H1 (cell line): ENCODE measurements around the gene KBTBD13. TPM values are rescaled to one million over a fixed set of nuclear protein-coding genes. Genes with fewer than 3 reads are reported as not detected.

Experiments
- CTCF ChIA-PET: fragments of 300-600 bp; sonication (Branson Sonifier 250); formaldehyde crosslinking; loops from one replicate; lab custom pipeline; 2021; ENCODE audit not compliant: partially characterized antibody; lab: Charles Lee
- POLR2A ChIA-PET: fragments of 300-600 bp; sonication (Branson Sonifier 250); formaldehyde crosslinking; loops from one replicate; lab custom pipeline; 2021; ENCODE audit warnings: inconsistent platforms; ENCODE audit not compliant: partially characterized antibody; lab: Charles Lee
- DNase-seq, 2 experiments: peaks; one replicate each; pipeline versions ENCODE4 v3.0.0 to v3.0.0-alpha.2; 2010 to 2022; ENCODE audit warnings: low spot score in 2 of 2, low read depth in 1 of 2, mixed read lengths in 1 of 2
- FAIRE-seq: peaks from 2 replicates; lab custom pipeline; 2011; peaks lifted over from hg19 to GRCh38; lab: Jason Lieb, UNC
- H2AFZ ChIP-seq: 2 replicates; pipeline ENCODE4 v1.8.1; 2012; ENCODE audit warnings: low read length, inconsistent platforms
- H2AK5ac ChIP-seq: 2 replicates; pipeline ENCODE4 v1.6.1; 2013; ENCODE audit warnings: low read depth, low read length
- H2BK120ac ChIP-seq: replicated peaks from 2 replicates; pipeline ENCODE3; 2013; ENCODE audit warnings: low read depth, low read length, inconsistent platforms
- H2BK12ac ChIP-seq: 2 replicates; pipeline ENCODE4 v1.6.1; 2013; ENCODE audit warnings: low read depth, low read length
- H2BK15ac ChIP-seq: 2 replicates; pipeline ENCODE4 v1.6.1; 2013; ENCODE audit warnings: low read length
- H2BK20ac ChIP-seq: 2 replicates; pipeline ENCODE4 v1.6.1; 2013; ENCODE audit warnings: low read length
- H2BK5ac ChIP-seq: 2 replicates; pipeline ENCODE4 v1.6.1; 2013; ENCODE audit warnings: low read depth, low read length
- H3K14ac ChIP-seq: 2 replicates; pipeline ENCODE4 v1.6.1; 2013; ENCODE audit warnings: inconsistent platforms; ENCODE audit not compliant: insufficient read length
- H3K18ac ChIP-seq: 2 replicates; pipeline ENCODE4 v1.6.1; 2013; ENCODE audit warnings: low read length; ENCODE audit errors: extremely low read depth
- H3K23ac ChIP-seq: 2 replicates; pipeline ENCODE4 v1.6.1; 2013; ENCODE audit warnings: inconsistent platforms; ENCODE audit not compliant: insufficient read length
- H3K23me2 ChIP-seq: 2 replicates; pipeline ENCODE4 v1.6.1; 2013; ENCODE audit warnings: low read depth, low read length
- H3K27ac ChIP-seq: 2 replicates; pipeline ENCODE4 v1.6.1; 2011; ENCODE audit warnings: low read depth, low read length, inconsistent platforms
- H3K27me3 ChIP-seq, 4 experiments: replicated peaks in 1 of 4; 1 replicate in 1 of 4; 2 replicates in 3 of 4; pipeline versions ENCODE4 v1.6.1 to v1.8.1; 2011 to 2013; ENCODE audit warnings: low read length in 3 of 4, mild to moderate bottlenecking in 3 of 4, inconsistent platforms in 2 of 4, mixed read lengths in 2 of 4, moderate library complexity in 1 of 4; ENCODE audit not compliant: control insufficient read depth in 3 of 4, insufficient read depth in 3 of 4; ENCODE audit errors: extremely low read depth in 1 of 4
- H3K36me3 ChIP-seq, 4 experiments: 2 replicates each; pipeline versions ENCODE4 v1.6.1 to v1.8.1; 2011 to 2013; ENCODE audit warnings: mild to moderate bottlenecking in 4 of 4, low read length in 3 of 4, moderate library complexity in 2 of 4, control low read depth in 1 of 4, inconsistent platforms in 1 of 4; ENCODE audit not compliant: insufficient read depth in 4 of 4, control insufficient read depth in 2 of 4
- H3K4ac ChIP-seq: replicated peaks from 2 replicates; pipeline ENCODE3; 2013; ENCODE audit warnings: low read length, low read depth, mixed read lengths, inconsistent platforms; ENCODE audit not compliant: insufficient read length
- H3K4me1 ChIP-seq, 4 experiments: replicated peaks in 1 of 4; 1 replicate in 1 of 4; 2 replicates in 3 of 4; pipeline versions ENCODE4 v1.6.1 to v1.8.1; 2011 to 2013; ENCODE audit warnings: low read length in 3 of 4, inconsistent platforms in 2 of 4, mixed read lengths in 1 of 4; ENCODE audit not compliant: insufficient read depth in 4 of 4, control insufficient read depth in 3 of 4
- H3K4me2 ChIP-seq, 2 experiments: 2 replicates each; pipeline versions ENCODE4 v1.6.1 to v1.8.1; 2011 to 2013; ENCODE audit warnings: low read depth in 2 of 2, low read length in 2 of 2, control low read depth in 1 of 2, inconsistent platforms in 1 of 2, mild to moderate bottlenecking in 1 of 2; ENCODE audit not compliant: insufficient read depth in 1 of 2
- H3K4me3 ChIP-seq, 4 experiments: fragments of 200-600, 300-600 bp in 1 of 4; sonication (generic), shearing (Covaris generic), sonication (Bioruptor Twin) in 1 of 4; 2 replicates each; pipeline versions ENCODE4 v1.5.1 to v1.8.1; 2011 to 2016; ENCODE audit warnings: low read length in 4 of 4, low read depth in 3 of 4, control low read depth in 2 of 4, inconsistent platforms in 2 of 4, mild to moderate bottlenecking in 2 of 4, mixed read lengths in 1 of 4, moderate library complexity in 1 of 4; ENCODE audit not compliant: insufficient read depth in 2 of 4; ENCODE audit errors: extremely low read depth in 1 of 4
- H3K56ac ChIP-seq: replicated peaks from 2 replicates; pipeline ENCODE3; 2013; ENCODE audit warnings: low read depth, mild to moderate bottlenecking, mixed read lengths, low read length, inconsistent platforms; ENCODE audit not compliant: insufficient read length
- H3K79me1 ChIP-seq: 2 replicates; pipeline ENCODE4 v1.6.1; 2013; ENCODE audit warnings: low read depth, low read length, control low read depth
- H3K79me2 ChIP-seq, 2 experiments: 2 replicates each; pipeline versions ENCODE4 v1.6.1 to v1.8.1; 2012 to 2013; ENCODE audit warnings: low read length in 2 of 2, mild to moderate bottlenecking in 2 of 2, inconsistent platforms in 1 of 2; ENCODE audit not compliant: insufficient read depth in 2 of 2, control insufficient read depth in 1 of 2
- H3K9ac ChIP-seq, 4 experiments: replicated peaks in 1 of 4; 1 replicate in 1 of 4; 2 replicates in 3 of 4; pipeline versions ENCODE4 v1.6.1 to v1.8.1; 2011 to 2013; ENCODE audit warnings: low read depth in 3 of 4, low read length in 3 of 4, control low read depth in 2 of 4, mild to moderate bottlenecking in 2 of 4, moderate library complexity in 2 of 4, inconsistent platforms in 1 of 4; ENCODE audit errors: extremely low read depth in 1 of 4
- H3K9me3 ChIP-seq, 2 experiments: 2 replicates each; pipeline versions ENCODE4 v1.6.1 to v1.8.1; 2012 to 2013; ENCODE audit warnings: mild to moderate bottlenecking in 2 of 2, moderate library complexity in 2 of 2, control low read depth in 1 of 2, inconsistent platforms in 1 of 2, low read depth in 1 of 2, low read length in 1 of 2, mixed read lengths in 1 of 2; ENCODE audit not compliant: insufficient read depth in 2 of 2
- H4K20me1 ChIP-seq, 2 experiments: replicated peaks in 1 of 2; 2 replicates each; pipeline versions ENCODE3 to v1.8.1; 2011 to 2013; ENCODE audit warnings: inconsistent platforms in 2 of 2, low read length in 2 of 2, mild to moderate bottlenecking in 1 of 2; ENCODE audit not compliant: insufficient read depth in 2 of 2, control insufficient read depth in 1 of 2
- H4K5ac ChIP-seq: 2 replicates; pipeline ENCODE4 v1.6.1; 2013; ENCODE audit warnings: low read length, low read depth, mixed read lengths, inconsistent platforms; ENCODE audit not compliant: insufficient read length
- H4K8ac ChIP-seq: 2 replicates; pipeline ENCODE4 v1.8.0; 2013; ENCODE audit warnings: mild to moderate bottlenecking, moderate library complexity, low read length, inconsistent platforms; ENCODE audit not compliant: insufficient read depth; ENCODE audit errors: extremely low read depth
- H4K91ac ChIP-seq: replicated peaks from 2 replicates; pipeline ENCODE3; 2013; ENCODE audit warnings: low read length, mixed read lengths, inconsistent platforms; ENCODE audit not compliant: insufficient read length
- CBX8 ChIP-seq: fragments of 300-800, 300-1000 bp; sonication (generic); IDR thresholded peaks from 2 replicates; pipeline ENCODE4 v1.7.1; 2016; ENCODE audit warnings: low read depth, low read length, borderline replicate concordance
- CHD1 ChIP-seq: IDR thresholded peaks from 2 replicates; pipeline ENCODE4 v1.6.1; 2012; ENCODE audit warnings: low read depth, low read length, improper control_type of control experiment
- GTF2F1 ChIP-seq: IDR thresholded peaks from 2 replicates; pipeline ENCODE4 v1.6.1; 2012; ENCODE audit warnings: low read depth, low read length, improper control_type of control experiment, borderline replicate concordance
- HDAC2 ChIP-seq, 2 experiments: fragments of 300-600 bp in 1 of 2; sonication (generic) in 1 of 2; IDR thresholded peaks; 2 replicates each; pipeline ENCODE4 v1.6.1; 2011 to 2012; ENCODE audit warnings: low read depth in 2 of 2, low read length in 2 of 2, mild to moderate bottlenecking in 2 of 2, moderate library complexity in 2 of 2, borderline replicate concordance in 1 of 2, inconsistent platforms in 1 of 2
- POLR2A ChIP-seq, 2 experiments: IDR thresholded peaks; 1 replicate in 1 of 2; 2 replicates in 1 of 2; pipeline ENCODE4 v1.6.1; 2011; ENCODE audit warnings: low read depth in 2 of 2, low read length in 2 of 2, mild to moderate bottlenecking in 2 of 2; ENCODE audit errors: control extremely low read depth in 1 of 2
- POLR2AphosphoS5 ChIP-seq: IDR thresholded peaks from 2 replicates; pipeline ENCODE4 v1.6.1; 2011; ENCODE audit warnings: low read depth, low read length
- POU5F1 ChIP-seq: IDR thresholded peaks from 2 replicates; pipeline ENCODE4 v1.6.1; 2011; ENCODE audit warnings: low read depth, mild to moderate bottlenecking, low read length, moderate library complexity
- RAD21 ChIP-seq, 2 experiments: IDR thresholded peaks in 1 of 2; conservative IDR thresholded peaks in 1 of 2; 2 replicates each; pipeline ENCODE4 v1.6.1; 2011; ENCODE audit warnings: low read depth in 2 of 2, low read length in 2 of 2, improper control_type of control experiment in 1 of 2, inconsistent platforms in 1 of 2, mild to moderate bottlenecking in 1 of 2, moderate library complexity in 1 of 2
- SIN3A ChIP-seq, 2 experiments: IDR thresholded peaks in 1 of 2; conservative IDR thresholded peaks in 1 of 2; 2 replicates each; pipeline ENCODE4 v1.6.1; 2011 to 2012; ENCODE audit warnings: low read length in 2 of 2, improper control_type of control experiment in 1 of 2, low read depth in 1 of 2, mild to moderate bottlenecking in 1 of 2
- TBP ChIP-seq: IDR thresholded peaks from 2 replicates; pipeline ENCODE4 v1.6.1; 2011; ENCODE audit warnings: low read depth, low read length, improper control_type of control experiment
- TCF12 ChIP-seq: IDR thresholded peaks from 2 replicates; pipeline ENCODE4 v1.6.1; 2011; ENCODE audit warnings: low read depth, mild to moderate bottlenecking, low read length
- ZNF274 ChIP-seq: IDR thresholded peaks from 2 replicates; pipeline ENCODE4 v1.7.0; 2012; ENCODE audit warnings: low read length, borderline replicate concordance; ENCODE audit errors: extremely low read depth
- WGBS, 2 experiments: shearing (Covaris generic) in 1 of 2; methylation state at CpG; one replicate each; pipeline versions ENCODE4 v1.1.6 to v1.1.7; 2013 to 2015; ENCODE audit warnings: low lambda C conversion rate in 2 of 2, mixed read lengths in 2 of 2, inconsistent platforms in 1 of 2, low coverage in 1 of 2, missing lambda C conversion rate in 1 of 2; ENCODE audit not compliant: insufficient replicate concordance in 2 of 2, insufficient coverage in 1 of 2, insufficient read length in 1 of 2; ENCODE audit errors: extremely low coverage in 1 of 2, missing lambda C conversion rate in 1 of 2; 5-methylcytosine and 5-hydroxymethylcytosine counted together
- polyA plus RNA-seq, 7 experiments: library from polyadenylated mRNA; depleted of rRNA in 3 of 7; stranded (reverse) in 5 of 7; unstranded in 2 of 7; fragments of >200 nt in 5 of 7; fragments of 200-250 nt in 2 of 7; gene quantifications; 1 replicate in 5 of 7; 2 replicates in 1 of 7; 4 replicates in 1 of 7; pipeline versions ENCODE4 v1.2.1 to v1.2.3, GENCODE V29; 2011 to 2013; ENCODE audit warnings: missing spikeins in 2 of 7, mixed read lengths in 2 of 7
- total RNA-seq: library from RNA; stranded (reverse); fragmentation: NEBNext Ultra II Directional; extraction: Animal tissue kit (Norgen Biotek cat#: 25700); gene quantifications from 2 replicates; pipeline ENCODE4 v1.2.1, GENCODE V29; 2021

KBTBD13 gene
- total and polyA plus RNA-seq, 2 of the 8 experiments (the other 6 are each of a cell fraction or from before 2014, with no cell fraction given) = not detected

DNA sequence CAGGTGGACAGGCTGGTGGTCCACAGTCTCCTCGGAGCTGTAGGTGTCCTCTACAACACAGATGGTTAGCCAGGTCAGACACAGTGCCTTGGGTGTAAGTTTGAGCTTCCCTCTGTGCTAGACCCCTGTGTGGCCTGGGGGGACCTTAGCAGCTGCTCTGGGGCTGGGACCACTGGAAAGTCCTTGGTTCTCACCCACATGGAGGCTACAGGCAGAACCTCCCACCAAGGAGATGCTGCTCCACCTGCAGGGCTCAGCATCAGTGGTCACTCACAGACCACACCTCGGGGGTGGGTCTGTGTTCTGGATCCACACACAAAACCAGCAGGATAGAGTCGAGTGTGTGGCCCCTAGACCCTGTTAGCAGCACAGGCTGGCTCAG, 17.2 kb upstream of the KBTBD13 start:
- H3K14ac ChIP-seq = no peak overlapping the region
- no peak overlapping the region for H3K4ac ChIP-seq
- no peaks in the 10 kb centered on the region for H3K79me1 ChIP-seq
- no peak overlapping the region for H3K18ac ChIP-seq
- H2AFZ ChIP-seq = no peak overlapping the region
- H3K36me3 ChIP-seq = no peaks in the 10 kb centered on the region; a peak in 1 of 8 replicates
- H4K8ac ChIP-seq = no peak overlapping the region
- no peak overlapping the region for H2BK12ac ChIP-seq
- POLR2A ChIA-PET = no interaction called here
- no peak overlapping the region for H3K9ac ChIP-seq
- no peak overlapping the region for H3K27ac ChIP-seq
- H4K20me1 ChIP-seq = no peaks in the 10 kb centered on the region
- CTCF ChIA-PET = interaction anchor here (0.7 to 33.2 kb wide), 8 partner anchors 5 to 1648 kb away, joined by 3 to 1213 read pairs (median 4); partner anchors contain the start of genes KBTBD13, RASL12 and SLC51B
- H3K4me2 ChIP-seq = no peak overlapping the region
- no peak for DNase-seq
- no peaks in the 10 kb centered on the region for H3K9me3 ChIP-seq
- WGBS, 2 experiments = 82% methylated on average over 3 of the region's 3 CpGs; no CpG with 5 or more reads in 1 of the 2 experiments
- H2BK5ac ChIP-seq = no peak overlapping the region
- H3K4me1 ChIP-seq = no peaks in the 10 kb centered on the region
- H2BK15ac ChIP-seq = no peak overlapping the region
- no peak overlapping the region for H3K56ac ChIP-seq
- TF ChIP-seq TCF12 (no peak), CBX8 (no peak), POU5F1 (no peak), SIN3A (conservative IDR thresholded peaks at IDR 0.05 in 1 of 2, IDR thresholded peaks at IDR 0.05 in 1 of 2; ENCODE audit: low read depth in 1 of 2, low read length in 2 of 2) (no peak), POLR2A (IDR thresholded peaks at IDR 0.05; ENCODE audit: control extremely low read depth in 1 of 2, low read depth in 2 of 2, low read length in 2 of 2) (no peak), CHD1 (no peak), POLR2AphosphoS5 (no peak), HDAC2 (IDR thresholded peaks at IDR 0.05; ENCODE audit: borderline replicate concordance in 1 of 2, low read depth in 2 of 2, low read length in 2 of 2) (no peak), ZNF274 (no peak), RAD21 (IDR thresholded peaks at IDR 0.05 in 1 of 2, conservative IDR thresholded peaks at IDR 0.05 in 1 of 2; ENCODE audit: low read depth in 2 of 2, low read length in 2 of 2) (no peak), GTF2F1 (no peak), TBP (no peak)
- H2BK20ac ChIP-seq = no peak overlapping the region
- H2BK120ac ChIP-seq = no peak overlapping the region
- no peak overlapping the region for H3K23ac ChIP-seq
- H4K5ac ChIP-seq = no peak overlapping the region
- no peak overlapping the region for H3K4me3 ChIP-seq
- H3K23me2 ChIP-seq = no peaks in the 10 kb centered on the region
- no peaks in the 10 kb centered on the region for H3K79me2 ChIP-seq
- H3K27me3 ChIP-seq = no peaks in the 10 kb centered on the region; a peak in 1 of 7 replicates
- H2AK5ac ChIP-seq = no peak overlapping the region
- no peak for FAIRE-seq
- no peak overlapping the region for H4K91ac ChIP-seq
